Activated CD8-positive, alpha-beta memory T cell treated with anti-CD3 and anti-CD28 coated beads, Interleukin-2, amount 10 ng/mL, durations not matched to agents 7 days and 5 days (primary cell): ENCODE results near the gene CPXM2. TPM values are rescaled to one million over a fixed set of nuclear protein-coding genes. Genes with fewer than 3 reads are reported as not detected.

Experiments used
- ATAC-seq: fragments of 150-1000 bp; cut with Tn5 transposase; one replicate; pipeline ENCODE4 v1.10.0; 2021; ENCODE audit warnings: moderate library complexity
- CTCF ChIA-PET: fragments of 350-600 bp; sonication (Branson Sonifier 250); formaldehyde crosslinking; loops from one replicate; lab custom pipeline; 2021; ENCODE audit warnings: antibody characterized with exemption; lab: Charles Lee
- DNase-seq: peaks from one replicate; pipeline ENCODE4 v3.0.0-alpha.2; 2020
- H3K27ac Mint-ChIP-seq: one replicate; pipeline ENCODE4 v1.8.0; 2021; ENCODE audit warnings: mild to moderate bottlenecking, mixed read lengths
- H3K27me3 Mint-ChIP-seq: one replicate; pipeline ENCODE4 v1.8.0; 2021; ENCODE audit warnings: mixed read lengths
- H3K36me3 Mint-ChIP-seq: one replicate; pipeline ENCODE4 v1.8.0; 2021; ENCODE audit warnings: mild to moderate bottlenecking, mixed read lengths
- H3K4me1 Mint-ChIP-seq: one replicate; pipeline ENCODE4 v1.8.0; 2021; ENCODE audit warnings: mixed read lengths
- H3K4me3 Mint-ChIP-seq: one replicate; pipeline ENCODE4 v1.8.0; 2021; ENCODE audit warnings: mild to moderate bottlenecking, moderate library complexity, mixed read lengths
- H3K9me3 Mint-ChIP-seq: one replicate; pipeline ENCODE4 v1.8.0; 2022; ENCODE audit warnings: low read depth, mixed read lengths
- total RNA-seq, 2 experiments: library from RNA; stranded (reverse); gene quantifications; one replicate each; pipeline ENCODE4 v1.2.3, GENCODE V29; 2021

Gene CPXM2
- total RNA-seq, 2 experiments from 2014 or later: not detected

DNA sequence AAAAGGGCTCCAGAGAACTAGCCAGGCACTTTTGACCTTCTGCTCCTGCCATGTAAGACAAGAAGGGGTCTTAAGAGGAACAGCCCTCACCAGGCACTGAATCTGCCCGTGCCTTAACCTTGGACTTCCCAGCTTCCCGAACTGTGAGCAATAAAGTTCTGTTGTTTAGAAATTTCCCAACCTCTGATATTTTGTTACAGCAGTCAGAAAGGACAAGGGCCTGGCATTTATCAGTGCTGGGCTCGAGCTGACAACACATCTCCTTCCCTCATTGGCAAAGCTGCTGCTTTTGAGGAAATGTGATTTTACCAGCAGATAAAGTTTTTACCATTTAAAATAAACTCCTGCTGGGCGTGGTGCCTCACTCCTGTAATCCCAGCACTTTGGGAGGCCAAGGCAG, 122.0 kb downstream of the CPXM2 start:
- CTCF ChIA-PET: no interaction called here
- Mint-ChIP-seq H3K4me1 (peaks cover 7% of the 10 kb centered on the region), H3K9me3 (peaks cover 20% of the 10 kb centered on the region), H3K27me3 (peaks cover 19% of the 10 kb centered on the region), H3K27ac (no peak overlapping the region), H3K4me3 (no peak overlapping the region), H3K36me3 (peaks cover 9% of the 10 kb centered on the region)
- no peak for ATAC-seq
- no peak for DNase-seq

DNA sequence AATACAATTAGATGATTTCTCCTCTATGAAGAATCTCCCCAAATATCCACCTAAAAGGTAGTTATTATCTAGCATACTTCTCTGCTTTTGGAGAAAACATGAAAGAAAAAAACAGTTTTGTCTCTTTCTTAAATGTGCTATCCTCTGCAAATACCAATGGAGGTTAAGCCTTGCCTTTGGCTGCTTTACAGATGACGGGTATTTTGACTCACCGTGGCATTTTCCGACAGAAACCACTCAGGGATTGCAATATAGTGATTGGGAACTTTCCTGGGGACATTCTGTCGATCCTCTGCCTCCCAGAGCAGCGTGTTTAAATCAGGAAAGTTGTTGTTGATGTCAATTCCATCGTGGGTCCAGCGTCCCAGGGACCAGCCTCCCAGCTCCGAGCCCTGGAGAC, 124.8 kb downstream of the CPXM2 start:
- Mint-ChIP-seq H3K27ac (no peak overlapping the region), H3K27me3 (peaks cover 16% of the 10 kb centered on the region), H3K4me3 (no peak overlapping the region), H3K4me1 (no peaks in the 10 kb centered on the region), H3K9me3 (peaks cover 3% of the 10 kb centered on the region), H3K36me3 (no peaks in the 10 kb centered on the region)
- no peak for ATAC-seq
- CTCF ChIA-PET: no interaction called here
- DNase-seq: no peak

DNA sequence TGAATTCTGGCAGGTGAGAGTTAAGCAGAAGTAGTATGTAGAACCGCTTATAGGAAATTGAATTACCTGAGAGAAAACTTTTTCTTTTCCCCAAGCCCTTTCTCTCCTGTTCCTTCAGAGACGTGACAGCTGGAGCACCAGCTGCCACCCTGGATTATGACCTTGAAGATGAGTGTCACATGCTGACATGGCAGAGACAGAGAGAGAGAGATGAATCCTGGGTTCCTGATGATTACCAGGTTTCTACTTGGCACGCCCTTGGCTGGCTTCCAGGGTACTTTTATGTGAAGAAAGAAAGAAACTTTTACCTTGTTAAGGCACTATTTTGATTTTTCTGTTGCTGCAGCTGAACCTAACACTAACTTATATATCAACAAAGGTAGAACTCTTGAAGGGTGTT, 125.6 kb downstream of the CPXM2 start:
- H3K27me3 Mint-ChIP-seq: peaks cover 16% of the 10 kb centered on the region
- H3K4me3 Mint-ChIP-seq: no peak overlapping the region
- no peaks in the 10 kb centered on the region for H3K36me3 Mint-ChIP-seq
- CTCF ChIA-PET: no interaction called here
- ATAC-seq (no peak), DNase-seq (no peak)
- H3K9me3 Mint-ChIP-seq: no peaks in the 10 kb centered on the region
- H3K27ac Mint-ChIP-seq: no peak overlapping the region
- H3K4me1 Mint-ChIP-seq: no peaks in the 10 kb centered on the region

DNA sequence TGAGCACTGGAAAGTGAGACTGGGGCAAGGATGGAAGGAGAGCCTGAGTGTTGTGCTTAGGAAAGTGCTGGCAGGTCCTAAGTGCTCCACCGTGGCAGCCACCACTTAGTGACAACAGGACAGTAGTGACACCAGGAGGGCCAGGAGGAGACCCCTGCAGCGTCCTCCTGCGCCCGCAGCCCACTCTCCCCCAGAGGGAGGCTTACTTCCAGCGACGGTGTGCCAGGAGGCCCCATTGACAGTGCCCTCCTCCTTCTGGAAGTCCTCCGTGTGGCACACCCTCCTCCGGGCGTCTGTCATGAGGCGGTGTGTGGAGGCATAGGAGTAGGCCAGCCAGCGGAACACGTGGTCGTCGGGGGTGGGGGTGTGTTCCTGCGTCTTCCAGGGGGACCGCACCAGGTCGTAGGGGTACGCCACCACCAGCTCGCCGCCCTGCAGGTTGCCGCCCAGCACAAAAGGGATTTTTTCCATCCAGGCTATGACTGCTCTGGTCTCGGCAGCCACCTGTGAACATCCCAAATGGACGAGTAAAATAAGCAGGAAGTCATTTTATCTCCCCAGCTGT, 129.9 kb downstream of the CPXM2 start:
- Mint-ChIP-seq H3K9me3 (no peaks in the 10 kb centered on the region), H3K27me3 (peaks cover 14% of the 10 kb centered on the region), H3K4me1 (no peaks in the 10 kb centered on the region), H3K27ac (no peak overlapping the region), H3K4me3 (no peak overlapping the region), H3K36me3 (no peaks in the 10 kb centered on the region)
- no peak for ATAC-seq
- DNase-seq: no peak
- CTCF ChIA-PET: no interaction called here

DNA sequence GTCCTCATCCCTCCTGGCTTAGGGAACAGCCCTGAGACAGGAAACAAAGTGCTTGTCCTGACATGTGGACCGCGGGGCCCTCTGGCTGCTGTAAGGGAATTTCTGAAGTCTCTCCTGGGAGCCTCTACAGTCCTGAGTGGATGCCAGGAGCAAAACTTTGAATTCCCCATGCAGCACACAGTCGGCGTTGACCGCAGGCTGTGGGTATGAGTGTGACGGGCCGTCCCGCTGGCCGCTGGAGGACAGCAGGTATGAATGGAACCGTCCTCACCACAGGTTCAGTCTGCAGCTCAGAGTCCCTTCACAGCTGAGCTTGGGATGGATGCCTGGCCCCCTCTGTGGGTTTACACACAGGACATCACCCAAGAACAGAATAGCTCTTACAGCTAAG, 130.6 kb downstream of the CPXM2 start:
- DNase-seq: no peak
- CTCF ChIA-PET: no interaction called here

DNA sequence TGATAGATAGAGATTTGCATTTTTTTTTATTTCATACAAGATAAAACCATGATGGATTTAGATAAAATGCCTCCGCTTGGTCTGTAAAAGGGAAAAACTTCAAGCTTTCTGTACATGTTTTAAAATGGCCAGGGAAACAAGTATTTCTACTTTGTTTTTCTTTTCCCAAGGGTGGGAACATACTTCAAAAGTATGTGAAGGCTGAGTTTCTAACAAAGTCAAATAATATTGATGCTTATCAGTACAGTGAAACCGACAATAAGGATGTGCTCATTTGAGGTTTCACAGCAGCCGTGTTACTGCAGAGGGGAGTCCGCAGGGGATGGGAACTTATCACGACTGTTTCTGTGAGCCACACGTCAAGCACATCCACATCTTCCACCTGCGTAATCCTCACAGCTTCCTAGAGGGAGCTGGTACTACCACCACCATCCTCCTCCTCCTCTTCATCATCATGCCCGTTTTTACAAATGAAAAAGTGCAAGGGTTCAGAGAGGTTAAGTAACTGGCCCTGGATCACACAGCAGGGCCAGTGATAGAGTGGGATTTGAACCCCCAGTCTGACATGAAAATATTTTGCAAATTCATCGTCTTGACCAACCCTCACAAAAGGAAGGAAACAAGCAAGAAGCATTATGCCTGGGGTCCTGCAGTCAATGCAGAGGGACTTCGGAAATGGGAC, 131.1 kb downstream of the CPXM2 start:
- Mint-ChIP-seq H3K9me3 (no peaks in the 10 kb centered on the region), H3K27me3 (peaks cover 5% of the 10 kb centered on the region), H3K4me3 (no peak overlapping the region), H3K4me1 (no peaks in the 10 kb centered on the region), H3K27ac (no peak overlapping the region), H3K36me3 (no peaks in the 10 kb centered on the region)
- ATAC-seq: no peak
- CTCF ChIA-PET: no interaction called here
- DNase-seq: no peak

More for the DNA sequence above, 130.6 kb downstream of the CPXM2 start:
- Mint-ChIP-seq H3K27ac (no peak overlapping the region), H3K27me3 (peaks cover 8% of the 10 kb centered on the region), H3K4me1 (no peaks in the 10 kb centered on the region), H3K36me3 (no peaks in the 10 kb centered on the region), H3K4me3 (no peak overlapping the region), H3K9me3 (no peaks in the 10 kb centered on the region)
- no peak for ATAC-seq

DNA sequence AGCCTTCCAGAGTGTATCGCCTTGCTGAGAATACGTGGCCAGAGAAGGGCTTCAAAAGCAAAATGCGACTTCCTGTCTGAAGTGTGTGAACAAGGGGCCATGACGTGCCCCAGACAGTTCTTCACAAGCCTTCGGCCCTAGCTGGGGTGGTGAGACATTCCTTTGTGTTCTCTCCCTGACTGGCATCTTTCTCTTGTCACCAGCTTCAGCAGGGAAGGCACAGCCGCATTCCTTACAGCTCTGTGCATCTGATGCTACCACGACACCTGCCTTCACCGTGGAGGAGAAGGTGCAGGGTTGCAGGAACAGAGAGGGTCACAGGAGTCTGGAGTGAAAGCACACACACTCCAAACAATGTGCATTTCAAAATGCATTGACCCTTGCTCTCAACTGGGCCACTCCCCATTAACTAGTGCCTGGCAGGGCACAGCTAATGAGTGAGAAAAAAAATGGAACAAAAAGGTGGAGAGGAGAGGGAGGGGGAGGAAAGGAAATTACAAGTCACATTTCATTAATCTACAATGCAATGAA, 132.0 kb downstream of the CPXM2 start:
- no peaks in the 10 kb centered on the region for H3K4me1 Mint-ChIP-seq
- no peaks in the 10 kb centered on the region for H3K9me3 Mint-ChIP-seq
- no peaks in the 10 kb centered on the region for H3K36me3 Mint-ChIP-seq
- peaks cover 5% of the 10 kb centered on the region for H3K27me3 Mint-ChIP-seq
- CTCF ChIA-PET: interaction anchor here (0.6 kb wide), 1 partner anchor 485 kb away, joined by 3 read pairs; no protein-coding TSS in a partner anchor
- no peak for ATAC-seq
- H3K4me3 Mint-ChIP-seq: no peak overlapping the region
- H3K27ac Mint-ChIP-seq: no peak overlapping the region
- no peak for DNase-seq

DNA sequence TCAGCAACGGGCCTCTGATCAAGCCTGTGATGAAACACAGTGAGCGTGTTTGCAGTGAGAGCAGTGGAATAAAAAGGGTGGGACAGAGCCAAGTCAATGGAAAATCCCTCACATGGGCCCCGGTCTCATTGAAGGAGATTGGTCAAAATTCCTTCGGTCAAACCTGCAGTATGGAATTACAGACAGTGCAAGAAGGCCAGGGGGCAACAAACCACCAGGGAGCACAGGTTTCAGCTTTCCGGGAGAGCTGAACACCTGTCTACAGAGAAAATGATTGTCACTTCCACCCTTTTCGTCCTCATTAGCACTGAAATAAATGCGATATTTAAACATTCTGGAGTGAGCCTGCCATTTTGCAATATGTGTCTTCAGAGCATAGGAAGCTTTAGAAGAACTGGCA, 132.6 kb downstream of the CPXM2 start:
- DNase-seq (no peak), ATAC-seq (no peak)
- Mint-ChIP-seq H3K36me3 (no peaks in the 10 kb centered on the region), H3K27me3 (peaks cover 5% of the 10 kb centered on the region), H3K27ac (no peak overlapping the region), H3K4me3 (no peak overlapping the region), H3K9me3 (no peaks in the 10 kb centered on the region), H3K4me1 (no peaks in the 10 kb centered on the region)
- CTCF ChIA-PET: no interaction called here

DNA sequence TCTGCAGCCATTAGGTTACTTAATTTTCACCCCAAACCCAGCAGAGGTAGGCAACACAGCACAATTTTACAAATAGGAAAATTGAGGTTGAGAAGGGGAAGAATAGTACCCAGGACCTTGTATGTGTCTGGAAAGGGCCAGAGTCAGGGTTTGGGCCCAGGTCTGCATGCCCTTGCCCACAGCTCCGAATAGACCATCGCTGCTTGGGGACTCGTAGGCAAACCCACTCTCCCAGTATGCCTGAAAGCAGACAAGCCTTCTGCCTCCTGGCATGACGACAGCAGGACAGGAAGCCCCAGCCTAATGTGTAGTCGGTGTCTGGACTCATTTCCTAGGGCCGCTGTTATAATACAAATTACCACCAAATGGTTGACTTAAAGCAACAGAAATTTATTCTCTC, 133.8 kb downstream of the CPXM2 start:
- CTCF ChIA-PET: no interaction called here
- Mint-ChIP-seq H3K9me3 (no peaks in the 10 kb centered on the region), H3K27ac (no peak overlapping the region), H3K4me1 (no peaks in the 10 kb centered on the region), H3K4me3 (no peak overlapping the region), H3K36me3 (no peaks in the 10 kb centered on the region), H3K27me3 (peaks cover 5% of the 10 kb centered on the region)
- DNase-seq (no peak), ATAC-seq (no peak)

DNA sequence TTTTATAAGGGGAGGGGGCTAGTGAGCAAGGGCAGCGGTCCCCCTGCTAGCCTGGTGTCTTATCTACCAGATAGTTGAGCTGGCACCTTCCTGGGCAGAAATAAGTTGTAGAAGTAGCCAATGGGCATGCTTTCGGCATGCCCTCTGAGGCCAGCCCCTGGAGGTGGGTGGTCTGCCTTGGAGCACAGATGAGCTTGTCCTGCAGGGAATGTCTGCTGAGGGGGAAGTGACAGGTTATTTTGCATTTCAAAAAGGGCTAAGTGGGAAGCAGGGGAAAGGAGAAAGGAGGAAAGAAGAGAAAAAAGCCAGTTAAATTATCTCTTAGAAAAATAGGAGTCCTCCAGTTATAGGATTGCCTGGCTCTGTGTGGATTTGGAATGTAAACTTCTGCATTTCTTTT, 136.5 kb downstream of the CPXM2 start:
- H3K27me3 Mint-ChIP-seq: no peaks in the 10 kb centered on the region
- ATAC-seq: no peak
- DNase-seq: no peak
- H3K27ac Mint-ChIP-seq: no peak overlapping the region
- H3K36me3 Mint-ChIP-seq: no peaks in the 10 kb centered on the region
- H3K9me3 Mint-ChIP-seq: no peaks in the 10 kb centered on the region
- H3K4me1 Mint-ChIP-seq: no peaks in the 10 kb centered on the region
- H3K4me3 Mint-ChIP-seq: no peak overlapping the region
- CTCF ChIA-PET: no interaction called here

DNA sequence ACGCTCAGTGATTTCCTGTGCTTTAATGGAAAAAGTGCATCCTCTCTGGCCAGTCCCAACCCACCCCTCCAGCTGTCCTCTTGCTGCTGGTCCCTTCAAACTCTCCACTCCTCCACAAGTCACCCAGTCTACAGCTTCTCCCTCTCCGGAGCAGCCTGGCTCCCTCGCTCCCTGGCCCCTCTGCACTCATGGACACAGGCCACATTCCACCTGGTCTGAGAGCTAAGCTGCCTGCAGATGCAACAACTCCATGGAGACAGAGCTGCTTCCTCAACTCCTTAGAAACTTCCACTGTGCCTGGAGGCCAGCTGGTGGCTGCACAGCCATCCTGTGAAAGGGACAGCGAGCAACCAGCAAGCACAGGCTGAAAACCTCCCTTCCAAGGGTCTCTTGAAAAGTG, 137.5 kb downstream of the CPXM2 start:
- CTCF ChIA-PET: no interaction called here
- ATAC-seq: no peak

DNA sequence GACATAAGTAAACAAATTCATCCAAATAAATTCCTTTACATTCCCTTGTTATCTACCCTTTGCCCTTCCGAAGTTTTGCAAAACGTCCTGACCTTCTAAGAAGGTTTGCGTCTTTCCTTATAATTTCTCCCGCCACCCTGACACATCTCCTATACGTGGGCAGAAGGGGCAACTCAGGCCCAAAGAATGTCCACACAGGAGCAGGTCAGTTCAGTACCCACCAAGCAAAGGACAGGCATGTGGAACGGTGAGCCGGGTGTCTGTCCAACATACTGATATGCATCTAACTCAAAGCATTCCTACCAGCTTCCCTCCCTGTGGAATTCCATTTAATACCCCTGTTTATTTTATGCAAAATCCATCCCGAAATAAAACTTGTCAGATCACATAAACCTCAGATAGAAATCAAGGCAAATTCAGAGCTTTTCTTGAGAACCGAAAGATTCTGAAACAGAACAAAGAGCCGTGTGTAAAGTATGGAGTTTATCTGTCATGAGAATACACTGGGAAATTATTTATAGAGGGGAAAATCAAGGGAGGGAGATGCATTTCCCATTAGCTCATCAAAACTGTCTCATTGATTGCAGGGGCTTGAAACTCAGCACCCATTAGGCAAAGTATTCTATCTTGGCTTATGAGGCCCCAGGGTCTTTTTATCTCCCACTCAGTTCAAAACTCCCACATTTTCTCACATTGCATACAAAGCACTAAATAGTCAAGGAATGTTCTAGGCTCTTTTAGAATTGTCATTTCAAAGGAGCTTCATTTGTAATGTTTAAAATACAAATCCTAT, 140.1 kb downstream of the CPXM2 start:
- CTCF ChIA-PET: no interaction called here
- Mint-ChIP-seq H3K9me3 (no peaks in the 10 kb centered on the region), H3K4me3 (no peak overlapping the region), H3K4me1 (no peaks in the 10 kb centered on the region), H3K36me3 (no peaks in the 10 kb centered on the region), H3K27ac (no peak overlapping the region), H3K27me3 (no peaks in the 10 kb centered on the region)
- no peak for ATAC-seq
- no peak for DNase-seq

More for the DNA sequence above, 137.5 kb downstream of the CPXM2 start:
- H3K4me3 Mint-ChIP-seq: no peak overlapping the region
- no peaks in the 10 kb centered on the region for H3K27me3 Mint-ChIP-seq
- no peaks in the 10 kb centered on the region for H3K36me3 Mint-ChIP-seq
- H3K9me3 Mint-ChIP-seq: no peaks in the 10 kb centered on the region
- no peak for DNase-seq
- H3K4me1 Mint-ChIP-seq: no peaks in the 10 kb centered on the region
- H3K27ac Mint-ChIP-seq: no peak overlapping the region

DNA sequence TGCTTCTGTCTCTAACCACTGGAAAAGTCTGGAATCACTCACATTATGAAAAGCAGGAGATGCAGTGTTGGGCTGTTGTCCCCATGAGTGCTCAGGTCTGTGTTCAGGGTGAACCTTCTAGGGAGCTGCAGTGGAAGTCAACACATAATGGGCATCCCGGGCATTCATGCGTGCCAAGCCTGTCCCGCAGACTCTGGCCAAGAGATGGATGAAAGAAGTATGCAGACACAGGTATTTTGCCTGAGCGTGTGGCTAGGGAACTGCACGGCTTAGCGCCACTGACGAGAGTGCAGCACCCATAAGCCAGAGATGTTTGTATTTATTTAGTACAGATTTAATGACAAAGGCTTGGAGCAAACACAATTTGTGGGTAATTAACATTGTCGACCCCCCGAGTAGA, 140.7 kb downstream of the CPXM2 start:
- Mint-ChIP-seq H3K36me3 (no peaks in the 10 kb centered on the region), H3K27me3 (no peaks in the 10 kb centered on the region), H3K27ac (no peak overlapping the region), H3K9me3 (no peaks in the 10 kb centered on the region), H3K4me3 (no peak overlapping the region), H3K4me1 (no peaks in the 10 kb centered on the region)
- DNase-seq (no peak), ATAC-seq (no peak)
- CTCF ChIA-PET: no interaction called here

DNA sequence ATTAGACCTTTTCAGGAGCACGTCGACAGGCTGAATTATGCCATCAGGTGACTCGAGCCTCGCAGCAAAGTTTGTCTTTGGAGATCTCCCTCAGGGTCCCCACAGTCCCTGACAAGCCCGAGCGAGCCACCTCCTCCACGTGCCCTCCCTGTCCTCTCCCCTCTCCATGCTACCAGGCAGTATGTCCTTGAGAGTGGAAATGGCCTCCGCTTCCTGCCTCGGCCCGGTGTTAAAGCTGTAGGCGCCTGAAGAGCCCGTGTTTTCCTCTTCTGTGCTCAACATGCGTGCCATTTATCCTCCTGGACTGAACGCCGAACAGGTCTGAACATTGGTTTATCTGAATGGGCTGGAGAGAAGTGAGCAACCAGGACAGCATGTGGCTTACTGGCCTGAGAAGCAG, 142.9 kb downstream of the CPXM2 start:
- Mint-ChIP-seq H3K9me3 (no peaks in the 10 kb centered on the region), H3K4me3 (no peak overlapping the region)
- no peak for ATAC-seq

More for the DNA sequence above, 142.9 kb downstream of the CPXM2 start:
- CTCF ChIA-PET: no interaction called here
- no peak overlapping the region for H3K27ac Mint-ChIP-seq
- no peaks in the 10 kb centered on the region for H3K4me1 Mint-ChIP-seq
- no peaks in the 10 kb centered on the region for H3K36me3 Mint-ChIP-seq
- H3K27me3 Mint-ChIP-seq: no peaks in the 10 kb centered on the region
- no peak for DNase-seq
